Stimulated activated naive CD8-positive, alpha-beta T cell treated with anti-CD3 and anti-CD28 coated beads, Interleukin-15, amount 100 ng/mL, for 72 hours (primary cell): ENCODE measurements around the gene PSMB11.
"Not testable (repeated sequence)": the region's sequence is repeated elsewhere in the genome, so short reads cannot be mapped to it uniquely, and the experiment has no call there.

Experiments used
- ATAC-seq: fragments of 150-1000 bp; cut with Tn5 transposase; 2 replicates; pipeline ENCODE4 v1.10.0; 2021; ENCODE audit warnings: mild to moderate bottlenecking, moderate library complexity
- DNase-seq, 2 donors: peaks; one replicate each; pipeline ENCODE4 v3.0.0; 2021 to 2022
- H3K27ac Mint-ChIP-seq, 2 donors: one replicate each; pipeline ENCODE4 v1.8.0; 2022; ENCODE audit warnings: mild to moderate bottlenecking in 2 of 2, mixed read lengths in 2 of 2, moderate library complexity in 2 of 2
- H3K27me3 Mint-ChIP-seq: one replicate; pipeline ENCODE4 v1.8.0; 2022; ENCODE audit warnings: mixed read lengths
- H3K4me1 Mint-ChIP-seq: one replicate; pipeline ENCODE4 v1.8.0; 2022; ENCODE audit warnings: mild to moderate bottlenecking, mixed read lengths
- H3K4me3 Mint-ChIP-seq, 2 donors: one replicate each; pipeline ENCODE4 v1.8.0; 2022; ENCODE audit warnings: mild to moderate bottlenecking in 2 of 2, mixed read lengths in 2 of 2, moderate library complexity in 1 of 2
- H3K9me3 Mint-ChIP-seq, 2 donors: one replicate each; pipeline ENCODE4 v1.8.0; 2022; ENCODE audit warnings: mixed read lengths in 2 of 2

The PSMB11 gene

GRCh38 chr14:23008831-23009230 is 33.2 kb upstream of the PSMB11 start:
- H3K9me3 Mint-ChIP-seq, result no peaks in the 10 kb centered on the region
- DNase-seq, result no peak
- peak overlapping the region; percentile 88 to 96 for H3K4me3 Mint-ChIP-seq
- H3K4me1 Mint-ChIP-seq, result peaks cover 40% of the 10 kb centered on the region
- H3K27me3 Mint-ChIP-seq, result no peaks in the 10 kb centered on the region
- peak overlapping the region in 1 of 2 donors; percentile 3 for H3K27ac Mint-ChIP-seq
- ATAC-seq, result no peak

GRCh38 chr14:23009483-23009938 is 32.5 kb upstream of the PSMB11 start:
- ATAC-seq (no peak), DNase-seq (no peak)
- H3K9me3 Mint-ChIP-seq, result no peaks in the 10 kb centered on the region
- peaks cover 40% of the 10 kb centered on the region for H3K4me1 Mint-ChIP-seq
- H3K27ac Mint-ChIP-seq, result peak overlapping the region; percentile 29 to 92
- no peaks in the 10 kb centered on the region for H3K27me3 Mint-ChIP-seq
- H3K4me3 Mint-ChIP-seq, result peak overlapping the region; percentile 88 to 96

DNA sequence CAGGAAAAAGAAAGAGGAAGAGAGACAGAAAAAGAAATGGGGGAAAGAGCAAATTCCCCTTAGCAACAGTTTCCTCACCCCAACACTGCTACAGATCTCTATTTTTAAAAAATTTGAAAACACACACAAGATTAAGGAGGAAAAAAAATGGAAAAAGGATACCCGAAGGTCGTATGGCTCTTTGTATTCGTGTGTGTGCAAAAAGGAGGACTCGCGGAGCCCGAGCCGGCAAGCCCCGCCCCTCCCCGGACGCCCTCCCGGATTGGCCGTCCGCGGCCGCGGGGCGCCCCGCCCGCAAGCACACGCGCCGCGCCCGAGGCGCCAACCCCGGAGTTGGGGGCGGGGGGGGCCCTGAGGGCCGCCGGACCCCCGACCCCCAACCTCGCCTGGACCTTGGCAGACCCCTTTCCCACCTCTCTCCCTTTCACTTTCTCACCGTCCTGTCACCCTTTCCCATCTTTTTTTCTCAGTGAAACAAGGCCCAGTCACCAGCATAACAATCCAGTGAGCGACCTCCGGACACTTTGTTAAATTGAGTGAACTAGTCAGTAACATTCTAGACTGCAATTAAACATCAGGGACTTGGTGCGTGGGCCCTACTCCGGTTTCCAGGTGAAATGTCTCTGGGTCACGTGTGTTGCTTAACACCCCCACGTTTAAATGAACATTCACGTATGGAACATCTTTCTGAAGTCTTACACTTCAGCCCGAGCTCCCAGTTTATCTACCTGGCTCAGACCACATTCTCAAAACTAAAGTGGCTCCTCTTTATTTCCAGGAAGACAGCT is 31.9 kb upstream of the PSMB11 start, which contains the start of gene C14orf93:
Gene C14orf93, minus strand, starts transcription at position 205 of the 788 bp plus-strand sequence. CDS start 11,120 bp downstream, outside the sequence.
- H3K9me3 Mint-ChIP-seq, result no peaks in the 10 kb centered on the region
- peak within 1 kb of the TSS; percentile 88 to 96 for H3K4me3 Mint-ChIP-seq
- peaks cover 40% of the 10 kb centered on the region for H3K4me1 Mint-ChIP-seq
- peak within 1 kb of the TSS; percentile 77 to 92 for H3K27ac Mint-ChIP-seq
- DNase-seq (peak; percentile 76 to 78), ATAC-seq (peak; percentile 37)
- no peaks in the 10 kb centered on the region for H3K27me3 Mint-ChIP-seq

GRCh38 chr14:23013054-23013748 is 28.8 kb upstream of the PSMB11 start:
- no peak for ATAC-seq

GRCh38 chr14:23013749-23014054 is 28.3 kb upstream of the PSMB11 start:
- H3K27ac Mint-ChIP-seq, ATAC-seq, H3K9me3 Mint-ChIP-seq, H3K4me3 Mint-ChIP-seq, H3K27me3 Mint-ChIP-seq, DNase-seq: not testable (repeated sequence)
- peaks cover 15% of the 10 kb centered on the region for H3K4me1 Mint-ChIP-seq

More at GRCh38 chr14:23013054-23013748, 28.8 kb upstream of the PSMB11 start:
- Mint-ChIP-seq H3K27me3 (no peaks in the 10 kb centered on the region), H3K27ac (no peak overlapping the region), H3K9me3 (no peaks in the 10 kb centered on the region), H3K4me3 (no peak overlapping the region), H3K4me1 (peaks cover 20% of the 10 kb centered on the region)
- DNase-seq, result no peak

GRCh38 chr14:23015618-23016017 is 26.4 kb upstream of the PSMB11 start:
- Mint-ChIP-seq H3K4me1 (peaks cover under 1% of the 10 kb centered on the region), H3K27ac (peak overlapping the region in 1 of 2 donors; percentile 2), H3K4me3 (no peak overlapping the region), H3K9me3 (no peaks in the 10 kb centered on the region), H3K27me3 (no peaks in the 10 kb centered on the region)
- DNase-seq (no peak), ATAC-seq (no peak)

- peaks cover 8% of the 10 kb centered on the region for H3K4me1 Mint-ChIP-seq
- H3K27me3 Mint-ChIP-seq, result no peaks in the 10 kb centered on the region
- no peak for DNase-seq
- no peak overlapping the region for H3K27ac Mint-ChIP-seq
- H3K9me3 Mint-ChIP-seq, result no peaks in the 10 kb centered on the region
- no peak overlapping the region for H3K4me3 Mint-ChIP-seq
- ATAC-seq, result no peak
These were observed 24.9 kb upstream of the PSMB11 start for GRCh38 chr14:23017091-23017490.

GRCh38 chr14:23018107-23018506 is 23.9 kb upstream of the PSMB11 start:
- H3K9me3 Mint-ChIP-seq, result no peaks in the 10 kb centered on the region
- H3K27me3 Mint-ChIP-seq, result no peaks in the 10 kb centered on the region
- DNase-seq (no peak), ATAC-seq (no peak)
- H3K4me3 Mint-ChIP-seq, result no peak overlapping the region
- H3K27ac Mint-ChIP-seq, result no peak overlapping the region
- peaks cover 16% of the 10 kb centered on the region for H3K4me1 Mint-ChIP-seq

DNA sequence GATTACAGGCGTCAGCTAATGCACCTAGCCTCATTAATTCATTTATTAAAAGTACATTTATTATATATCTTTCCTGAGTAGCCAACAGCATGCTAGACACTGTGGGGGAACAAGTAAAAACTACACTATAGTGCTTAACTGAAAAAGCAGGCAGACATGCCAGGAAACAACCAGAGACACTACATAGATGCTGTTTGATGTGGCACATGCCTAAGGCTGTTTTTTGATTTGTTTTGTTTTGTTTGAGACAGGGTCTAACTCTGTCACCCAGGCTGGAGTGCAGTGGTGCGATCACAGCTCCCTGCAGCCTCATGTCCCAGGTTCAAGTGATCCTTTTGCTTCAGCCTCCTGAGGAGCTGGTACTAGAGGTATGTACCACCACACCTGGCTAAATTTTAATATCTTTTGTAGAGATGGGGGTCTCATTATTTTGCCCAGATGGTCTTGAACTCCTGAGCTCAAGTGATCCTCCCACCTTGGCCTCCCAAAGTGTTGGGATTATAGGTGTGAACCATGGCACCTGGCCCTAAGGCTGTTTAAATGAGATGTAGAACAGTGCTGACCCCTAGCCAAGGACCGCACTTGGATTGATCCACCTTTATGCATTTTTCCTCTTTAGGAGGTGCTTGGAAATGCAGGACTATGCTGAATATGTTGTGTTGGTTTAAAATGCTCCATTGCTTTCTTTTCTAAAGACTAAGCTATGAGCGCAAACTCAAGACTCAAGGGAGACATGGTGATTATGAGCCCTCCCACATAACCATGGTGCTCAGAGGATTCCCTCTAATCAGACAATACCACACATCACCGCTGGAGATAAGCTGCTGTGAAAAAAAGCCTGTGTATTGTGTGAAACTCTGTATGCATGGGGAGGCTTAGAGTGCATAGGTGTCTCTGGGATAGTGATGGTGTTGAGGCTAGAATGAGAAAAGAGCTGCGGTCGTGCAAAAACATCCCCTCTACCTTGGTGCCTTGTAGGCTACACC is 21.6 kb upstream of the PSMB11 start:
- H3K4me1 Mint-ChIP-seq, result peaks cover 39% of the 10 kb centered on the region
- no peak overlapping the region for H3K27ac Mint-ChIP-seq
- H3K27me3 Mint-ChIP-seq, result no peaks in the 10 kb centered on the region
- H3K4me3 Mint-ChIP-seq, result no peak overlapping the region
- DNase-seq (no peak), ATAC-seq (peak; percentile 55)
- no peaks in the 10 kb centered on the region for H3K9me3 Mint-ChIP-seq

DNA sequence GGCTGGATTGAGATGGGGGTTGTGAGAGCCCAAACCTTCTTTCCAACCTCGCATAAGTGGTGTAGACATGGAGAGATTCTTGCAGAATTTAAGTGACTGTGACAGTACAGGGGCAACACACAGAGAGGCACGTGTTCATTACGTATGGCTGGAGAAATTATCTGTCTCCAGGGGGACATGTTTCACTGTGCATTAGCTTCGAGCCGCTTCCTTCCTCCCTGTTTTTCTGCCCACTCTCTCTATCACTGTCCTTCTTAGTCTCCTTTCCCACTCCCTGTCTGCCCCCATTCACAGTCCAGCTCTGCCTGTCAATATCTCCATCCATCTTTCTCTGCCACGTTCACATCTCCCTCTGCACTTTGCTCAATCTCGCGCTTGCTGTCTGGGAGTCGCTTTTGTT is 20.6 kb upstream of the PSMB11 start:
- Mint-ChIP-seq H3K9me3 (no peaks in the 10 kb centered on the region), H3K27ac (peak overlapping the region in 1 of 2 donors; percentile 13), H3K27me3 (no peaks in the 10 kb centered on the region), H3K4me3 (no peak overlapping the region), H3K4me1 (peaks cover 49% of the 10 kb centered on the region)
- no peak for DNase-seq
- no peak for ATAC-seq

GRCh38 chr14:23021889-23022442 is 20.0 kb upstream of the PSMB11 start:
- H3K27me3 Mint-ChIP-seq, result no peaks in the 10 kb centered on the region
- peaks cover 49% of the 10 kb centered on the region for H3K4me1 Mint-ChIP-seq
- H3K9me3 Mint-ChIP-seq, result no peaks in the 10 kb centered on the region
- no peak overlapping the region for H3K27ac Mint-ChIP-seq
- DNase-seq, result no peak
- no peak for ATAC-seq
- H3K4me3 Mint-ChIP-seq, result no peak overlapping the region

DNA sequence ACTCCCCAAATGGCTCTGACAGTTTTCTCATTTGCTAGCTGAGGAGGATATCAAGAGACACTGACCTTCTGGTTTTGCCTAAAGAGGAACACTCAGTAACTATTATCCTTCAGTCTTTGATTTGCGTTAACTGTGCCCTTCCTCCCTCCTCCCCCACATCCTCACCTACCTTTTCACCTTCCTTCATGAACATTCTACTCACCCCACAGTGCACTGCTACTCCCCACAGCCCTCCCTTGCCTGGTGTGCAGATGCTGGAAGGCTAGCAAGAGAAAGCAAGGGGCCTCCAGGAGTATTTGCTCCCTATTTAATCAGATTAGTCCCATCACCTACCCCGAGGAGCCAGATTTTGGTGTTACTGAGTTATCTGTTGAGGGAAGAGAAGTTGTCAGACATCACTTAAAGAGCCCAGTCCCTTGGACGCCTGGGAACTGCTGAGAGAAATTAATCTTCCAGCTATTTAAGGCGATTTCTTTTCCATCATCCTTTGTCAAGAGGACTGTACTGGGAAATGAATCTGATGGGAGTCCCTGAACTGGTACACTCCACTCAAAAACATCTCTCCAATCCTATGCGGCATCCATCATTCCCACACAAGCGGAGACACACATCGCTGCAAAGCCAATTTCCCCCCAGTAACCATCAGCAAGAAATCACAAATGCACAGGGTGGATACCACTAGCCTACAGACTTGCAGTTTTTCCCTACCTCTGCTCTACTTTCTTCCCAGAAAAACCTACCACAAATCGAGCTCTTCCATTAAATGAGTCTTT is 18.8 kb upstream of the PSMB11 start:
- DNase-seq (no peak), ATAC-seq (no peak)
- no peaks in the 10 kb centered on the region for H3K27me3 Mint-ChIP-seq
- peaks cover 55% of the 10 kb centered on the region for H3K4me1 Mint-ChIP-seq
- no peaks in the 10 kb centered on the region for H3K9me3 Mint-ChIP-seq
- H3K4me3 Mint-ChIP-seq, result no peak overlapping the region
- peak overlapping the region; percentile 21 to 77 for H3K27ac Mint-ChIP-seq

DNA sequence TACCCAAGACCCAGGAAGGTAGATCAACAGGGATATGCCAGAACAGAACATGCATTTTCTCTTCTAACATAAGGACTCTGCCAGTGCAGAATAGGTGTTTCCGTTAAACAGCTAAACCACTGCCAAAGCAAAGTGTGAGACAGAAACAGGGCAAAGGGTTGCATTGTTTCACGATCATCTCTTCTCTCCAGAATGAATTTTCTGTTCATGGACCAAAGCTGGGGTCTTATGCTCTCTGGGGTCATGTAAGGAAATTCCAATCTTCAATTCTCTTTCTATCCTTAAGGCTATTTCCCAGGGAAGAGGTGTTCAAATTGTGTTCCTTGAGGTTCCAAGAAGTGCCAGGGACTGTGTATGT is 18.2 kb upstream of the PSMB11 start:
- Mint-ChIP-seq H3K4me1 (peaks cover 60% of the 10 kb centered on the region), H3K9me3 (no peaks in the 10 kb centered on the region), H3K4me3 (no peak overlapping the region), H3K27me3 (no peaks in the 10 kb centered on the region), H3K27ac (peak overlapping the region in 1 of 2 donors; percentile 21)
- no peak for ATAC-seq
- no peak for DNase-seq

GRCh38 chr14:23024612-23025075 is 17.4 kb upstream of the PSMB11 start:
- peak overlapping the region in 1 of 2 donors; percentile 63 for H3K4me3 Mint-ChIP-seq
- H3K27ac Mint-ChIP-seq, result peak overlapping the region in 1 of 2 donors; percentile 53
- H3K27me3 Mint-ChIP-seq, result no peaks in the 10 kb centered on the region
- H3K9me3 Mint-ChIP-seq, result no peaks in the 10 kb centered on the region
- ATAC-seq, result peak; percentile 63
- DNase-seq, result no peak
- H3K4me1 Mint-ChIP-seq, result peaks cover 69% of the 10 kb centered on the region
